Spleen (tissue), 7 donors: Measurements from ENCODE around the gene UNC13A.

Experiments
- CTCF ChIP-seq, 11 experiments: fragments of 200-600 bp in 7 of 11; fragments of 450-650 bp in 4 of 11; sonication (generic) in 4 of 11; IDR thresholded peaks in 8 of 11; conservative IDR thresholded peaks in 3 of 11; 1 replicate in 7 of 11; 2 replicates in 4 of 11; pipeline versions ENCODE4 v1.4.0 to v1.8.0; 2016 to 2021; ENCODE audit warnings: antibody characterized with exemption in 11 of 11, inconsistent platforms in 4 of 11, mild to moderate bottlenecking in 1 of 11
- POLR2A ChIP-seq, 3 donors: fragments of 450-650 bp; IDR thresholded peaks; one replicate each; pipeline ENCODE4 v1.5.1; 2017; ENCODE audit warnings: antibody characterized with exemption in 3 of 3, mild to moderate bottlenecking in 1 of 3
- POLR2AphosphoS5 ChIP-seq, 3 donors: sonication (generic); formaldehyde crosslinking; IDR thresholded peaks; one replicate each; pipeline ENCODE4 v1.5.1; 2017; ENCODE audit warnings: antibody characterized with exemption in 3 of 3
- donor health status: DM: no; HTN: no; CAD: no; lungs with moderate emphysema.
- donor health status: DM: no; HTN: no; CAD: no.
- donor health status: DM: no; HTN: no; CAD: no.

DNA sequence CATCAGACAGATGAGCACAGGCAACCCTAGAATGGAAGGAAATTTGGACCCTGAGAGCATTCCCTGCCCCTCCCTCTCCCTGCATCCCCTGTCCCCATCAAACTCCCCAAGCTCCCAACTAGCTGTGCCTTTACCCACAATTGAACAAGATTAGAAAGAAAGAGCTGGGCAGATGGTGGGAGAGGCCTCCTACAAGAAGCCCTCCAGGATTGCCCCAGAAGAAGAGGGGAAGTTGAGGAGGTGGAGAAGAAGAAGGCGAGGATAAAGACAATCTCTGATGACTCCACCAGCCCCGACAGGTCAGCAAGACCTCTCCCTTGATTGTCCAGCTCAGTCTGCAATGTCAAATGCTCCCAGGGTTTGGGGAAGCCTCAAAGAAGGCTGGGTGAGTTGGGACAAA, 11.9 kb downstream of the UNC13A start:
- TF ChIP-seq CTCF (IDR thresholded peaks at IDR 0.05 in 8 of 11, conservative IDR thresholded peaks at IDR 0.05 in 3 of 11) (no peak), POLR2AphosphoS5 (IDR thresholded peaks at IDR 0.05) (no peak), POLR2A (IDR thresholded peaks at IDR 0.05) (no peak)
